ENCODE measurements around the gene UBASH3B.
"Not testable (repeated sequence)": the region's sequence is repeated elsewhere in the genome, so short reads cannot be mapped to it uniquely, and the experiment has no call there.

The UBASH3B gene

GRCh38 chr11:122812638-122813037, 157.1 kb downstream of the UBASH3B start:
- FAIRE-seq (no peak), DNase-seq (ENCODE audit: low spot score) (no peak)

GRCh38 chr11:122813176-122813893, 157.8 kb downstream of the UBASH3B start:
- no peak for DNase-seq (ENCODE audit: low spot score)
- no peak for FAIRE-seq

DNA sequence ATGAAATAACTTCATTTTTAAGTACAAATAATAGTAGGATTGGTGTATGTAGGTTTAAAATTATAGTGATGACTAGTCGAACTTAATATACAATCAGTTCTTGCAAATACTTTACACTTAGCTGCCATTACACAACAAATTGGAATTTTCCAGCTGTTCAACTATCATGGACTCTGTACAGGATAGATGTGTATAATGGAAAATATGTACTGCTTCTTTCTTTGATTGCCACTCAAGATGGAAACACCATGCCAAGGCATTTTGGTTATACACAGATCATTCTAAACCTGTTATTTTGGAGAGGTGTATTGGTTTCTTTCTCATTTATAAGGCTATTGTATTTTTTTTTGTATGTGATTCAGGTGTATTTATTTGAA, 158.4 kb downstream of the UBASH3B start:
- FAIRE-seq (no peak), DNase-seq (ENCODE audit: low spot score) (no peak)

DNA sequence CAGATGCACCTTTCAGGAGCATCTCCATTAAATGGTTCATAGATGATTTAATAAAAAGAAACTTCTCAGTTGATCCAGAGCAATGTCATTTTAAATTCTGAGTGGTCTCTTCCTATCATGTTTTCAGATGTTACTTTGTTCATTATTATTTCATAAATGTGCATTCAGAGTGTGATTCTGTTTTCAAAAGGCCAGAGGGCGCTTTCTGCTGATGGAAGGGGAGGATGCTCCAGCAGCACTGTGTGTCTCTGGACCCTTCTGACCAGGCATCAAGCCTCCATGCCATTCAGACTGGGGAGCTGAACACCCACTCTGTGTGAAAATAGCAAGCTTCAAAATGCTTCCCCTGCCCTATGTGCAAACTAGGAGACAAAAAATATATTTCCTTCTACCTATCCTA, 158.9 kb downstream of the UBASH3B start:
- FAIRE-seq (no peak), DNase-seq (ENCODE audit: low spot score) (no peak)

GRCh38 chr11:122815900-122816299, 160.4 kb downstream of the UBASH3B start:
- no peak for DNase-seq (ENCODE audit: low spot score)
- no peak for FAIRE-seq

DNA sequence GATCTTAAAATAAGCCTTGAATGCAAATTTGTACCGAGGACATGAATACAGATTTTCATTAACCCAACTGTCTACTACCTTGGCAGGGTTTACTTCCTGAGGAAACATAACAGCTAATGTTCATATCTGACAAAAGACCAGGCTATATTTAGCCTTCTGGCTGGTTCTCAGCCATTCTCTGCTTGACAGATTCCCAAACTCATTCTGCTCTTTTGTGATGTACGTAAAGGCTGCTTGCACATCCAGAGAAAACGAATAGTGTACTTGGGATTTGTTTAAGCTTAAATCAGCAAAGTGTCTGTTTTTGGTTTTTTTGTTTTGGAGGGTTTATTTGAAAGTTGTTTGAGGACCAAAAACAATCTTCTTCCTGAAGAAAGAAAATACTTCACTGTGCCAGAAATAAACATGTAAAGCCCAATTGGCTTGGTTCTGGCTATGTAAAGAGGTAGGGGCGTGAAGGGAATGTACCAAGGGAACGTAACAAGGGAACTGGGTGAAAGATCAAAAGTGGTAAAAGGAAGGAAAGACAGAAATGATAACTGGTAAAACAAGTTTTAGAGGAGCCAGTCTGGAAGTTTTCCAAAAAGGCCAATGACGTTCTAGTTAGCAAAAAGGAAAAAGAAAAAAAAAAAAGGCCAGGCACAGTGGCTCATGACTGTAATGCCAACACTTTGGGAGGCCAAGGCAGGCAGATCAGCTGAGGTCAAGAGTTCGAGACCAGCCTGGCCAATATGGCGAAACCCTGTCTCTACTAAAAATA, 161.4 kb downstream of the UBASH3B start:
- FAIRE-seq (no peak), DNase-seq (ENCODE audit: low spot score) (no peak)

- no peak for FAIRE-seq
- no peak for DNase-seq (ENCODE audit: low spot score)
Observed at GRCh38 chr11:122820158-122820557, 164.6 kb downstream of the UBASH3B start.

- DNase-seq (ENCODE audit: low spot score) (no peak), FAIRE-seq (no peak)
Observed at GRCh38 chr11:122821169-122821568, 165.6 kb downstream of the UBASH3B start.

- DNase-seq (ENCODE audit: low spot score) (no peak), FAIRE-seq (no peak)
Observed at GRCh38 chr11:122822241-122822640, 166.7 kb downstream of the UBASH3B start.

DNA sequence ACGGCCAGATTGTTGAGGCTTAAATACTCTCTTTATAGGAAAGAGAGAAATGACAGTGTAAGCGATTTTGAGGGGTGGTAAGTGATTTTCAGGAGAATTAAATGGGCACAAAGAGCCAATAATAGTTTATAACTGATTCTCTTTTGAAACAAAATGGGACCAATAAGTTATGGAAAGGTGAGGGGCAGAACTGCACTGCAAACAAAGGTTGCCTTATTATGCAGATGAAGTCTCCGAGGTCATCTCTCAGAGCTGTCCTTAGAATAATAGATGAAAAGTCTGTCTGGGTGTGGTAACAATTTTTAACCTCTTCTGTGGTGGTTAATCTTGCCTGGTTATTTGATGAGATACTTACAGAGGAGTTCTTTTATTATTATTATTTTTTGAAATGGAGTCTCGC, 168.0 kb downstream of the UBASH3B start:
- FAIRE-seq, result no peak
- DNase-seq (ENCODE audit: low spot score), result no peak

DNA sequence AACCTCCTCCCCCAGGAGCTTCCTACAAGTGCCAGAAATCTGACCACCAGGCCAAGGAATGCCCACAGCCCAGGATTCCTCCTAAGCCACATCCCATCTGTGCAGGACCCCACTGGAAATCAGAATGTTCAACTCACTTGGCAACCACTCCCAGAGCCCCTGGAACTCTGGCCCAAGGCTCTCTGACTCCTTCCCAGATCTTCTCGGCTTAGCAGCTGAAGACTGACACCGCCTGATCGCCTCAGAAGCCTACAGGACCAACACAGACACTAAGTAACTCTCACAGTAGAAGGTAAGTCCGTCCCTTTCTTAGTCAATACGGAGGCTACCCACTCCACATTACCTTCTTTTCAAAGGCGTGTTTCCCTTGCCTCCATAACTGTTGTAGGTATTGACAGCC, 173.8 kb downstream of the UBASH3B start:
- not testable (repeated sequence) for FAIRE-seq; DNase-seq (ENCODE audit: low spot score)

GRCh38 chr11:122832297-122832696, 176.8 kb downstream of the UBASH3B start:
- DNase-seq (ENCODE audit: low spot score); FAIRE-seq: not testable (repeated sequence)

GRCh38 chr11:122832721-122833470, 177.4 kb downstream of the UBASH3B start:
- DNase-seq (ENCODE audit: low spot score), result no peak
- no peak for FAIRE-seq

DNA sequence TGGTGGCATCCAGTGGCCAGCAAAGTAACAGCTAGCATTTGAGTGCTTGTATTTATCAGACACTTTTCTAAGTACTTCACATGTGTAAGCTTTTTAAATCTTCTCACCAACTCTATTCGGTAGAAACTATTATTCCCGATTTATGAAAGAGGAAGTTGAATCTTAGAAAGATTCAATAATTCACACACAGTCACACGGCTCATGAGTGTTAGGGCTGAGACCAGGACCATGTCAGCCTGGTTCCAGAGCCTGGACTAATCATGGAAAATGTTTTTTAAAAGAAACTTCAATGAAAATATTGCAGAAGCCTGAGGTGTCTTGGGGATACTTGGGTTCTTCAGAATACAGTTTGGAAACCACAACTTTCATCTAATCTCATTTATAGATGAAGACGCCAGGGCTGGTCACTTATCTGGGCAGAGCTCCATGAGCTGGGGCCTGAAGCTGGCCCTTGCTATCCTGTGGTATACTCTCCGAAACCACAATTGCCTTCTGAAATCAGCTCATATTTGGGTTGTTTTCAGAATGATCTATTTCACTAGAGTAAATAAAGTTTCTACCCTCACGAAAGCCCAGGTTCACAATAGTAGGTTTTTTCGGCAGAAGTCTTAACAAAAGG, 178.4 kb downstream of the UBASH3B start:
- DNase-seq (ENCODE audit: low spot score) (no peak), FAIRE-seq (no peak)

GRCh38 chr11:122836916-122837315, 181.4 kb downstream of the UBASH3B start:
- FAIRE-seq (no peak), DNase-seq (ENCODE audit: low spot score) (no peak)

DNA sequence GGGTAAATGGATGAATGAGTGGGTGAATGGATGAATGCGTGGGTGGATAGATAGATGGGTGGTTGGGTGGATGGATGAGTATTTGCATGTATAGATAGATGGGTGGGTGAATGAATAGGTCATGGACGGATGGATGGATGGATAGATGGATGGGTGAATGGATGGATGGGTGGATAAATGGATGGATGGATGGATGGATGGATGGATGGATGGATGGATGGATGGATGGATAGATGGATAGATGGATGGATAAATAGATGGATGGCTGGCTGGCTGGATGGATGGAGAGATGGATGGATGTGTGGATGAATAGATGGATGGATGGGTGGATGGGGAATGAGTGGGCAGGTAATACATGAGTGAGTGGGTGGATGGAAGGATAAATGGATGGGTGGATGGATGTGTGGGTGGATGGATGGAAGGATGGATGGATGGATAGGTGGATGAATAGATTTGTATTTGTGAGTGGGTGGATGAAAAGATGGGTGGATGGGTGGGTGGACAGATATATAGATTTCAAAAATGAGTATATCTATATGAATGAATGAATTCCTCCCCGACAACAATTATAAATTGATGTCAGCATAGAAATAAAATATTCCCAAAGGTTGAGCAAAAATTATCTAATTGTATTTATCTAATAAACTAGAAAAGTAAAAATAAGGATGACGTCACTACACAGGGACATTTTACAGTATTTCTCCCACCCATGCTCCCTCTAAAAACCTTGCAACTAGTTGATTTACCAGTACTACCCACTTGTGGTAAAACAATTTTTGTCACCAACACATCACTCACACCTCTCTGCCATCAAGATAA, 182.2 kb downstream of the UBASH3B start:
- DNase-seq (ENCODE audit: low spot score), result no peak
- FAIRE-seq, result no peak

- DNase-seq (ENCODE audit: low spot score), result no peak
Observed at GRCh38 chr11:122843281-122844141, 188.0 kb downstream of the UBASH3B start.

DNA sequence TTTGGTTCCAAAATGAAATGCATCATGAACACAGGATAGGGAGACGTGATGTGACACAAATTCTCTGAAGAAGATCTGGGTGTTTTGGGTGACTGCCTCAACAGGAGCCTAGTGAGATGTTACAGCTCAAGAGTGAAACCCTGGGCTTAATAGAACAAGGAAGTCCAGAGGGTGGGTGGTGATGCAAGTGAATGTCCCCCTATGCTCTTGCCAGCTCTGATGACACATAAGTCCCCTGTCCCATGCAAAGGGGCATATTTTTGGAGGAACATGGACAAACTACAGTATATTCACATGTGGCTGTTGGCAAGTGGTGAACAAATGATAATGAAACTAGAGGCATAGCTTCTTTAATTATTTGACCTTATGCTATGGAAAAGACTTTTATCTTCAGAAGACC, 191.9 kb downstream of the UBASH3B start:
- DNase-seq (ENCODE audit: low spot score) (no peak), FAIRE-seq (no peak)

More at GRCh38 chr11:122843281-122844141, 188.0 kb downstream of the UBASH3B start:
- no peak for FAIRE-seq

DNA sequence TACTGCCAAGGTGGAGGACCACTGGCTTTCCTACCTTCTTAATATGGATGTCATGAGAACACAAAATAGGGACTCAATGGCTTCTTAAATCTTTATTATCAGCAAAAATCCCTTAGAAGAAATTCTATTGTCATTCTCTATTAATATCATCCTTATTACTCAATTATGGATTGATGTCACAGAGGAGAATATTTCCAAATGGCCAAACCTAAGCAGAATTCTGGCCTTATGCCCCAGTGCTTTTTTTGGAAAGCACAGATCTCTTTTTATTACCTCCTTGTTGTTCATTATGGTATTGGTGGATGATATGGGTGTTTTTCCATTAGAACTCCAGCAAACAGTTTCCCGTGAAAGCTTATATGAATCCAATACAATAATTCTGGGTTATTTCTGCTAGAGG, 192.7 kb downstream of the UBASH3B start:
- no peak for FAIRE-seq
- DNase-seq (ENCODE audit: low spot score), result no peak

- FAIRE-seq (no peak), DNase-seq (ENCODE audit: low spot score) (peak; percentile 17)
Observed at GRCh38 chr11:122850076-122850631, 194.6 kb downstream of the UBASH3B start.
